Stimulated activated CD8-positive, alpha-beta memory T cell treated with anti-CD3 and anti-CD28 coated beads, Interleukin-7, amount 100 ng/mL, for 48 hours (primary cell): ENCODE measurements around the gene MATR3.
"Not testable (repeated sequence)": the region's sequence is repeated elsewhere in the genome, so short reads cannot be mapped to it uniquely, and the experiment has no call there.

Experiments
- DNase-seq, 2 donors: peaks; one replicate each; pipeline ENCODE4 v3.0.0-alpha.2; 2020; ENCODE audit warnings: low read depth in 1 of 2; ENCODE audit errors: extremely low read depth in 1 of 2

Gene MATR3

DNA sequence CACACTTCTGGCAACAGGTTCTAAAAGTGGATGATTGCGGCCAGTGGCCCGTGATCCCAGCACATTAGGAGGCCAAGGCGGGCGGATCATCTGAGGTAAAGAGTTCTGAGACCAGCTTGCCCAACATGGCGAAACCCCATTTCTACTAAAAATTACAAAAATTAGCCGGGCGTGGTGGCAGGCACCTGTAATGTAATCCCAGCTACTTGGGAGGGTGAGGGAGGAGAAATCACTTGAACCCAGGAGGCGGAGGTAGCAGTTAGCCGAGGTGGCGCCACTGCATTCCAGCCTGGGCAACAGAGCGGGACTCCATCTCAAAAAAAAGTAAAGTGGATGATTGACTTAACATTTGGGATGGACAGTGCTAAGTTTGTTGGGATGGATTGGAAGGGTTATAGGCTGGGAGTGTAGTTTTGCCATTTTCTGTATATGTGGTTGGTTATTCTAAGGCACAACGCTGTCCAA is 3.4 kb downstream of the MATR3 start:
- DNase-seq: no peak

DNA sequence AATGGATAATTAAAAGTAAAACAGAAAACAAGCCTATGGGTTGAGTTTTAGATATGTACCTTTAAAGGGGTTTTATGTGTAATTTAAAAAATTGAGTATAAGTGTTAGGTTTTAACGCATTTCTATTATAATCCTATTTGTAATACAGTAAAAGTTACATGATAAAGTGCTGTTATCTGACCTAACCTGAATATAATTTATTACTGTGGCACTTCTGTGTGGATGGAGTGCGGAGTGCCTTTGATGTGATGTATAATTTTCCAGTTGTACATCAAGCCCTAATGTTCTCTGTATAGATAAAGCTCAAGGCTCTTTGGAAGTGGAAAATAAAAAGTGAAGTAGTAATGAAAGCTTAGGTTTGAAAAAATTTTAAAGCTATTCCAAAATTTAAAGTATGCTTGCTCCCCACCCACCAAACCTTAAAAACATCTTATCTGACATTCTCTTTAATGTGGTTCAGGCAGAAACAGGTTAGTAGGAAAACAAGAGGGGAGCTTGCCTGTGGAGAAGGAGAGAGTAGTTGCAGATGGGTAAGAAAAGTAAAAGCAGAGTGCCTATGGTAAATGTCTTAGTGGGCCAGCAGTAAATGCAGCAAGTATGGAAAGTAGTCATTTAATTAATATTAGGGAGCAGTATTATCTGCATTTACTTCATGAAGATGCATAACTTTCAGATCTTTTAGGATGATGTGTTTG is 4.0 kb downstream of the MATR3 start:
- DNase-seq: no peak

DNA sequence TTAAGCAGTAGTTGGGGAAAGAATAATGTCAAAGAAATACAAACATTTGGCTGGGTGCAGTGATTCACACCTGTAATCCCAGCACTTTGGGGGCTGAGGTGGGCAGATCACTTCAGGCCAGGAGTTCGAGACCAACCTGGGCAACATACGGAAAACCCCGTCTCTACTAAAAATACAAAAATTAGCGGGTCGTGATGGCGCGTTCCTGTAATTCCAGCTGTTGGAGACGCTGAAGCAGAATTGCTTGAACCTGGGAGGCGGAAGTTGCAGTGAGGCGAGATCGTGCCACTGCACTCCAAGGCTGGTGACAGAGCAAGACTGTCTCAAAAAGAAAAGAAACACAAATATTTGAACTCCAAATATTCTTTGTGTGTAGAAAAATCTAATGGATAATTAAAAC is 4.7 kb downstream of the MATR3 start:
- no peak for DNase-seq

DNA sequence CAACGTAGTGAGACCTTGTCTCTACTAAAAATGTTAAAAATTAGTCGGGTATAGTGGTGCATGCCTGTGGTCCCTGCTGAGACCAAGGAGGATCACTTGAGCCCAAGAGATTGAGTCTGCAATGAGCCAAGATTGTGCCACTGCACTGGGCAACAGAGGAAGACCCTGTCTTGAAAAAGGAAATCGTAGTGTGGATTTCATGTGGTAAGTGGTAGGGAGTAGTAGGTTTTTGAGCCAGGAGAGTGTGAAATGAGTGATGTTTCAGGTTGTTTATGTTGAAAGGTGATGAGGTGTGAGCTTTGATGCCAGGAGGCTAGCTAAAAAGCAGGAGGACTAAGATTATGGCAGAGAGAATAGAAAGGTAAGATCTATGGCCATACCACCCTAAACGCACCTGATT is 5.9 kb downstream of the MATR3 start:
- no peak for DNase-seq

DNA sequence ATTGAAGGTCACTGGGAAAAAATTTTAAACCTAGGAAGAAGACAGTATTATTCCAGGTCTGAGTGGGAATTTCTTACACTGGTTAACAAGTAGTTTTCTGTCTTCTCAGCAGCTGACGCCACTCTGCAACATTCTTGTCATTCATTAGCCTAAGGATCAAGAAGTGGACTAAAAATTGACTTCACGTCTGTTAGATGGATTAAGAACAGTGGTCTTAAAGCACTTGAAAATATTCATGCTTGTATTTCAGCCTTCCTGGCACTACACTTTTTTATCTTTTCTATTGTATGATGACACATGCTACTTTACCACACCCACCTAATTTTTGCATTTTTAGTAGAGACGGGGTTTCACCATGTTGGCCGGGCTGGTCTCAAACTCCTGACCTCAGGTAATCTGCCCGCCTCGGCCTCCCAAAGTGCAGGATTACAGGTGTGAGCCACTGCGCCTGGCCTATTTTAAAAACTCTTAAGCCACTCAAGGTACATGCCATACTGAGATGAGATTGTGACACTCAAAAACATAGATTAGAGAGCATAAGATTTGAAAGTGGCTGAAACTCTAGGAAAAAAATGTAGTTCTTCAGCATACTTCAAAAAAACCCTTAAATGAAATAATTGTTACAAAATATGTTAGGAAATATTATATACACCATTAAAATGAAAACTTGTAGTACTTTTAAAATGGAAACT is 8.4 kb downstream of the MATR3 start:
- DNase-seq: no peak

DNA sequence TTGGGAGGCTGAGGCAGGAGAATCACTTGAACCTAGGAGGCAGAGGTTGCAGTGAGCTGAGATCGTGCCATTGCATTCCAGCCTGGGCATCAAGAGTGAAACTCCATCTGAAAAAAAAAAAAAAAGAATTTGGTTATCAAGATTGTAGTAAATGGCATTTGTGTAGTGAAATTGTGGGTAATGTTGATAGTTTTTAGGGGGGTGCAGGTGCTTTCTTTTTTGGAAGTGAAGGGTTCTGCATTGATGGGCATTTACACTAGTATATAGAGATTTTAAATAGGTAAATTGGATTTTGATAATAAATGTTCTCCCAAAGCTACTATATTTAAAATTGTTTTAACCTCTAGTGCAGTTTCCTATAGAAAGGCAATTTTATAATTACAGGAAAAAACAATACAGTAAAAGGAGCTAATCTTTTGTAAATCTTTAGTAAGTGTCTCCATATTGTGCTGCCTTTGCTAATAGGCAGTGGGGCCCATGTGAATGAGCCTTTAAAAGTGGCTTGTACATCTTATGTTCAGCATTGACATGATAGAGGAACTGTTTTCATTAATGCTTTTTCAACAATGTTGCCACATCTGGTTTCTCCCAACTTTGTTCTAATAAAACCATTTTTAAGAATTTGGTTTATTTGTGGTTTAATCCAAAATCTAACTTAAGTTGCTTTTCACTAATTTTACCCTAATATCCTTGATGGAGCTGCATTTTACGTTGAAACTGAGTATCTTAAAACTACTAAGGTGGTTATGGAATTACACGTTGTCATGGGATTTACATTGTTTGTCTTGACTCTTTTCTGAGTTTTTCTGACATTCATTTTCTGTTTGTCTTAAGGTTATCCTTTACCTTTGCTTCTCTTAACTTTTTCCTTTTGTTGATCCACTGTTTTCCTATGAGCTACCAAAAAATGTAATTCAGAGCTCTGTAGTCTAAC is 11.1 kb downstream of the MATR3 start:
- no peak for DNase-seq

DNA sequence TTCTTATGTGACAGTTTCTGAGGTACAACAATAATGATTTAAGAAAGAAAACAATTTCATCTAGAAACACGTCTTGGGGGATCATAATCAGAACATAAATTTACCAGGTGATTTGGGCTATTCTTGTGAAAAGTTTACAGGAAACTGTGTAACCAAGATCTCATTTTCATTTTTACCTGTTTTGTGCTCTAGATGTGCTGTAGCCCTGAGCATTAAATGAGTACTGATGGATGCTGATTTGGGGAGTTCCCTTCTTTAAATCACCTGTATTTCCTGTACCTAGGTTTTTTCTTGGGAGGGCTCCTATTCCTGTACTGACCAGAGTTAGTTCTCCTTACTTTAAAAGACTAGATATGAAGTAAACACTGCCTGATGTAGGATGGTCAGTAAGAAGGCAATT is 12.7 kb downstream of the MATR3 start:
- DNase-seq: no peak

DNA sequence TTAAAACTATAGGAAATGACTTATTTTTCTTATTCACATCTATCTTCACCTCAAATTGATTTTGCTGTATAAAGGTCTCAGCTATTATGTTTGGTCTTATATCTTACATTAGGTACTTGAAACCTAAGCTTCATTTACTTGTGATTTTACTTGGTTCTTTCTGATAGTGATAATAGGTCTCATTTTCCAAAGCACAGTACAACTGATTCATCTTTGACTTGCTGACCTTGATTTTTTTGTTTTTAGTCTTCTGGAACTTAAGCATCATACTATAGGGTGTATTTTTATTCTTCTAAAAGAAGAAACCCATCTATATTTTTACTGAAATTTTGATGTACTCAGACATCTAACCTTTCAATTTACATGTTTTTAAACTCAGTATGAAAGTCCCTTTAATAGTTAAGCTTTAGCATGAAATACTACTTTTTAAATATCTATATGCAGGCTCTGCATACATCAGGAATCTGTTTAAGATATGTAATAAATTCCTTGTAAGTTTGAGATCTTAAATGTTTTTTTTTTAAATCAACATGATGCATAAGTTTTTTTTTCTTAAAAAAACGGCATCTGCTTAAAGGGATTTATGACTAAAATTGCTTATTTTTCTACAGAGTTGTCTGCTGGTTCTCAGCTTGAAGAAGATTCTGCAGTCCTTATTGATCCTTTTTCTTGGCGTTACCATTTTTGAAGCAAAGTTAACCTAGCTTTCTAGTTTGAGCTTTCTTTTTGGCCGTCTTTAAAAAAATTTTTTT is 13.3 kb downstream of the MATR3 start:
- DNase-seq: no peak

DNA sequence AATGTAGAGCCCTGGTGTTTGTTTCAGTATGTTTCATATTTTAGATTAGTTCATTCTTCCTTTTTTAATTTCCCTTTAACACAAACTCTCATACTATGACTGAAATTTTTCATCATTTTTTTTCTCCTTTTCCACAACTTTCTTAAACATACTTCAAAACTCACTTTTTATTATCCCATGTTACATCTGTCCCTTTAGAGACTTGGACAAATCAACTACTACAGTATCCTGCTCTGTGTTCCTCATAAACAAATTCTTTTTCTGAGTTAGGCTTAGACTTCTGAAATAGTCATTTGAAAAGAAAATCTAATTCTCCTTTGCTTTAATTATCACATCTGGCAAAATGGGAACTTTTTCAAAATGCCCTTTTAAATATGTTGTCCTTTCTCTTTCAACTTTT is 15.3 kb downstream of the MATR3 start:
- no peak for DNase-seq

DNA sequence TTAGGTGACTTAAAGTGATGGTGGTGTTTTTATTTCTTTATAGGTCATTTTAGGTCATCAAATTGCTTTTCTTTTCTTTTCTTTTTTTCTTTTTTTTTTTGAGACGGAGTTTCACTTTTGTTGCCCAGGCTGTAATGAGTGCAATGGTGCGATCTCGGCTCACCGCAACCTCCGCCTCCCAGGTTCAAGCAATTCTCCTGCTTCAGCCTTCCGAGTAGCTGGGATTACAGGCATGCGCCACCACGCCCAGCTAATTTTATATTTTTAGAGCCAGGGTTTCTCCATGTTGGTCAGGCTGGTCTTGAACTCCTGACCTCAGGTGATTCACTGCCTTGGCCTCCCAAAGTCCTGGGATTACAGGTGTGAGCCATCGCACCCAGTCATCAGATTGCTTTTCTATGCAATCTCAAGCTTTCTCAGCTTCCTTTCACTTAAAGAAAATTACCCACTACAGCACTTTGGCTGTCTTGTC is 17.2 kb downstream of the MATR3 start:
- DNase-seq: not testable (repeated sequence)

DNA sequence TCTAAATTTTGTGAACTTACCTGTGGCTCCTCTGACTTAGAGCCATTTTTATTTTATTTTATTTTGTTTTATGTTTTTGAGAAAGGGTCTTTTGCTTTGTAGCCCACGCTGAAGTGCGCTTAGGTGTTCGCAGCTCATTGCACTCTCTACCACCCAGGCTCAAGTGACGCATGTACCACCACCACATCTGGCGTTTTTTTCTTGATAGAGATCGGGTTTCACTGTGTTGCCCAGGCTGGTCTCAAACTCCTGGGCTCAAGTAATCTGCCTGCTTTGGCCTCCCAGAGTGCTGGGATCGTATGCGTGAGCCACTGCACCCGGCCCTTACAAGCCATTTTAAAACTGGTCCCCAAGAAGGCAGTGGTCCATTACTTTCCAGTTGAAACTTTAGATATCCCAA is 18.5 kb downstream of the MATR3 start:
- DNase-seq: no peak

DNA sequence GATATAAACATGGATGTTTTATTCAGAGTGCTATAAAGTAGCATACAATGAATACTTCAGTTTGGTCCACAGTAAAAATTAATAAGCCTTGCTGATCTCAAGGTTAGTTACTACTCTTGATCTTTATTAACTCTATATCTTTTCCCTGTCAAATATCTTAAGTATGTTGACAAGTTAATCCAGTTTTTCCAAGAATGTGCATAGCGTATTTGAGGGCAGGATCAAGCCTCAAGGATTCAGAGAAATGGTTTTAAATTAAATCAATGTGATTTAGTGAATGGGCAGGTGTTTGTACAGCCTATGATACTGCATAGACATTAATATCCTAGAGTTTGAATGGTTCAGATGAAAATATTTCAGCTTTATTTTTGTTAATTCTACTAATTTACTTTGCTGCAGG is 20.7 kb downstream of the MATR3 start:
- no peak for DNase-seq

DNA sequence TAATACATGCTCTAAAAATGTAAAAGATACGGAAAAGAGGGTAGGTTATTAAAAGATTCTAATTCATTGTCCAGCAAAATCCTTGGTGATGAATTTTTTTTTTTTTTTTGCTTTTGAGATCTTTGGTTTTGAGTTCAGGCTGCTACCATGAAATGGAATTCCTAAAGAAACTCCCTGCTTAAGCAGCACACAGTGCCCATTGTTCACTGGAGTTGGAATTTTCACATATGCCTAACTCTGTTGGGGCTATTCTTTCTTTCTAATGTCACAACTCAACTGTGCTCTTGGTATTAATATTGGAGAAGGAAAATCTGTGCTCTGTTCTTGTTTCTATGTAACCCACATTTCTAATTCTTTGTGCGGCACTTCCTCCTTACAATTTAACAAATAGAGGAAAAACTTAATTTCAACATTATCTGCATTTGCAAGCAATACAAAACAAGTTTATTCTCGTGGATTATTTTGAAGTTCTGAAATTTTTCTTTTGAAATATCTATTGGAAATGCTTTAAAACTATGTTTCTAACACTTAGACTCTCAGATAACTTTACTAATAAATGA is 21.6 kb downstream of the MATR3 start:
- DNase-seq: no peak

DNA sequence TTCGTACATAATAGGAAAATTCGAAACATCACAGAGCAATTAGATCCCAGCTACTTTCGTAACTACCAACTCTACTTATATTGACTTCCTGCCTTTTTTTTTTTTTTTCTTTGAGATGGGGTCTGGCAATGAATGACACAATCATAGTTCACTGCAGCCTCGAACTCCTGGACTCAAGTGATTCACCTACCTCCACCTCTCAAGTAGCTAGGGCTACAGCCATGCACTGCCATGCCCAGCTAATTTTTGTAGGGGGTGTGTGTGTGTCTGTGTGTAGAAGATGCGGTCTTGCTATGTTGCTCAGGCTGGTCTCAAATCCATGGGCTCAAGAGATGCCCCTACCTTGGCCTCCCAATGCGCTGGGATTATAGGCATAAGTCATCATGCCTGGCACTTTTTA is 42.3 kb downstream of the MATR3 start:
- DNase-seq: no peak

DNA sequence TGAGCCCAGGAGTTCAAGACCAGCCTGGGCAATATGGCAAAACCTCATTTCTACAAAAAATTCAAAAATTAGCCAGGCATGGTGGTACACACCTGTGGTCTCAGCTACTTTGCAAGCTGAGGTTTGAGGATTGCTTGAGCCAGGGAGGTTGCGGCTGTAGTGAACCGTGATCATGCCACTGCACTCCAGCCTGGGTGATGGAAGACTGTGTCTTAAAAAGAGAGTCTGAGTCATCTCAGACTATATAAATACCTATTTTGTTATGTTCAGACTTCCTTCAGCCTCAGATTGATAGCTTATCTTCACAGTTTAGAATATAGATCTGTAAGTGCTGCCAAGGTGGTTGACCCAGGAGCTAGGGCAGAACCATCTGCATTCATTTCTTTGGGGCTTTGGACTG is 46.5 kb downstream of the MATR3 start:
- no peak for DNase-seq

DNA sequence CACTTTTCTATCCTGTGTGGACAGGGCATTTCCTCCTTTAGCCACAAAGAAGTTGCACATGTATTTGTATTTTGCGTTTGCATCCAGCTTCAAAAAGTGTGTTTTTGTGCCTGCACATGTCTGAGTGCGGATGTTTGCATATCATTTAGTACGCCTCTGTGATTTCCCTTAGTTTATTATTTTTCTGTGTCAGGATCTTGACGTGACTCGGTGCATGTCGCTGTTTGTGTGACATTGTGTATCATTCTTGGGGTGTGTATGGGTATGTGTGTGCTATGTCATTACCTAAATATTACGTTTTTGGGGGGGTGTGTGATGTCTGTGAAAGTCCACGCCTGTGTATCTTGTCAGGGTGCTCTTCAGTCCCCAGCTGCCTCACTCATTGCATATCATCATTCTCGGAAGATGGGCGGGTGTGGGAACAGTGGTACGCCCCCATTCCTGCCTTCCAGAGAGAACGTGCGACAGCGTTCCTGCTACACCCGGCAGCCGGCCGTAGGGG is 47.7 kb downstream of the MATR3 start:
- no peak for DNase-seq

DNA sequence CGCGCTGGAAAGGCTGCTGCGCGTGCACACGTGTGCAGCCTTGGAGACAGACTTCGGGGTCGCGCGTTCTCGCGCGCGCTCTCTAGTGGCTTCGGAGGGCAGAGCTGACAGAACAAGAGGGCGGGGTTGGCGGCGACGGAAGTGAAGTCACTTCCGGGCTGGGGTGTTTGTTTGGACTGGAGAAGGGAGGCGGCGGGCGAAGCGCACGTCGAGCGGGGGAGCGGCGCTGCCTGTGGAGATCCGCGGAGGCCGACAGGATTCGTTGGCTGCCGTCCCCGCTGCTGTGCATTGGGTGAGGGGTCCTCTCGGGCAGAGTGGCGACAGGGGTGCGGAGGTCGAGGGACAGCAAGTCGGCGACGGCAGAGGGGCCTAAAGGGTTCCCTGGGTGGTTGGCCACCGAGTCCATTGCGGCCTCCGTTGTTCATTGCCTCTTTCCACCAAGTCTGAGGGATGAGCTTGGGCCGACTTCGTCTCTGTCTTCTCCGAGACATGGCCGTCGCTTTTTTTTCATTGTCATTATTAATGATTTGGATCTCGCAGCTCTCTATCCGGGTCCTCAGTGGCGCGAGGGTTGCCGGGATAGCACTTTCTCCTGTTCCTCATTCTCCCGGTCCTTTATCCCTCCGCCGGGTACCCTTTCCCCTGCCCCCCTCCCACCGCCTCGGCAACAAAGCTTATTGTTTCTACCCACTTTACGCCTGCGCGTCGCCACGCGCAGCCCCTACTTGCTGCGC is 48.3 kb downstream of the MATR3 start, which contains the start of gene PAIP2:
Gene PAIP2, plus strand, starts transcription at position 166 of the 734 bp plus-strand sequence. CDS start 21,931 bp downstream, outside the sequence.
- peak; percentile 95 to 96 for DNase-seq

DNA sequence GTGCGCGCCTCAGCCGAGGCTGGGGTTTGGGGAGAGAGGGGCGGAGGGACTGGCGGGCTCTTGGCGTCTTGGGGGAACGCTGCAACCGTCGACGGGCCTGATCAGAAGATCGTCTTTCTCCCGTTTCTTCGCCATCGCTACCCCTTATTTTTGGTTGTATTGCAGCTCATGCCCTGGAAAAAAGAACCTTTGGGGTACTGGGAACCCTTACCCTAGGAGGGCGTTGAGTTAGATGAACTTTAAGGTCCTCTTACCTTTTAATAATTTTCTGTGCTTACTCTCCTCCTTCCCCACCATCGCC is 48.8 kb downstream of the MATR3 start:
- DNase-seq: no peak

DNA sequence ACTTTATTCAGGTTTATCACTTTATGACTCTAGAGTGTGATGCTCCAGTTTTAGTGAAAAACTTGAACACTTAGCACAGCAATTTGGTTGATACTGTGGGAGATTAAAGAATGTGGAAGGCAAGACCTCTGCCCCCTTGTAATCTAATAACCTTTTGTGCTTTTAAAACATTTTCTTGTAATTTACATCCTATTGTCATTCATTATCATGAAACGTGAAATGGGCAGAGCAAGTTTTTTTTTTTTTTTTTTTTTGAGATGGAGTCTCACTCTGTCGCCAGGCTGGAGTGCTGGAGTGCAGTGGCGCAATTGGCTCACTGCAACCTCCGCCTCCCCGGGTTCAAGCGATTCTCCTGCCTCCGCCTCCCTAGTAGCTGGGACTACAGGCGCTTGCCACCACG is 49.9 kb downstream of the MATR3 start:
- no peak for DNase-seq

DNA sequence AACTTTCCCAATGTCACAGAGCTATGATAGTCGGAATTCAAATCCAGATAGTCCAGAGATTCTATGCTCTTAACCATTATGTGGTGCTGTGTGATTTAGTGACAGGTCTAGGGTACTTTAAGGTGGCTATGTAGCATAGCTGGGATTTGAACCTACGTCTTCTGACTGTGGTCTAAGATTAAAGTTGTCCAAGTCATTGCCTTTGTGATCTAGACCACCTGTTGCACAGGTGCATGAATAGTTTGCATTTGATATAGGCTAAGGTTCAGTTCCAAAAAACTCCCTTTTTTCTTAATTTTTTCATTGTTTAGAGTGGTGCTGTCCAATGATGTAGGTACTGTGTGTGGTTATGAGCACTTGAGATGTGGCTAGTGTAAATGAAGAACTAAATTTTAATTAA is 50.6 kb downstream of the MATR3 start:
- DNase-seq: no peak
